HepG2 (cell line): ENCODE measurements around the gene ANKHD1. TPM values are rescaled to one million over a fixed set of nuclear protein-coding genes. Genes with fewer than 3 reads are reported as not detected.

ENCODE experiments used
- CTCF ChIP-seq: sonication (generic); formaldehyde crosslinking; IDR thresholded peaks from 2 replicates; pipeline ENCODE4 v1.5.0; 2020; ENCODE audit warnings: mild to moderate bottlenecking, missing genetic modification reagents, moderate library complexity
- IRF1 ChIP-seq: sonication (generic); formaldehyde crosslinking; IDR thresholded peaks from 2 replicates; pipeline ENCODE4 v1.4.0; 2020; ENCODE audit warnings: low read depth, mild to moderate bottlenecking, missing genetic modification reagents
- JUN ChIP-seq: sonication (generic); formaldehyde crosslinking; IDR thresholded peaks from 2 replicates; pipeline ENCODE4 v1.4.0; 2020; ENCODE audit warnings: mild to moderate bottlenecking, missing genetic modification reagents
- LCORL ChIP-seq, 2 experiments: fragments of 450-650 bp in 1 of 2; sonication (generic) in 1 of 2; formaldehyde crosslinking in 1 of 2; IDR thresholded peaks; 2 replicates each; pipeline versions ENCODE4 v1.5.0 to v1.6.1; 2017 to 2020; ENCODE audit warnings: antibody characterized with exemption in 1 of 2, missing genetic modification reagents in 1 of 2
- NR2F6 ChIP-seq, 2 experiments: IDR thresholded peaks; 2 replicates each; pipeline ENCODE4 v1.6.1; 2016; ENCODE audit warnings: antibody characterized with exemption in 1 of 2, mild to moderate bottlenecking in 1 of 2
- PHF8 ChIP-seq: sonication (generic); formaldehyde crosslinking; IDR thresholded peaks from 2 replicates; pipeline ENCODE4 v1.5.0; 2020; ENCODE audit warnings: missing genetic modification reagents
- REST ChIP-seq, 2 experiments: IDR thresholded peaks; 2 replicates each; pipeline ENCODE4 v1.6.1; 2011 to 2012; ENCODE audit warnings: low read length in 2 of 2, borderline replicate concordance in 1 of 2, low read depth in 1 of 2, mild to moderate bottlenecking in 1 of 2, moderate library complexity in 1 of 2
- SNAPC2 ChIP-seq: sonication (generic); formaldehyde crosslinking; IDR thresholded peaks from 2 replicates; pipeline ENCODE4 v1.8.1; 2022; ENCODE audit warnings: mild to moderate bottlenecking, missing genetic modification reagents
- THAP8 ChIP-seq: sonication (generic); formaldehyde crosslinking; IDR thresholded peaks from 2 replicates; pipeline ENCODE4 v1.5.1; 2020; ENCODE audit warnings: missing genetic modification reagents, mild to moderate bottlenecking, borderline replicate concordance
- ZNF3 ChIP-seq: IDR thresholded peaks from 2 replicates; pipeline ENCODE4 v1.7.0; 2017; ENCODE audit warnings: inconsistent platforms
- ZNF318 ChIP-seq: sonication (generic); formaldehyde crosslinking; IDR thresholded peaks from 2 replicates; pipeline ENCODE4 v1.4.0; 2020; ENCODE audit warnings: mild to moderate bottlenecking, missing genetic modification reagents
- ZNF552 ChIP-seq: sonication (generic); formaldehyde crosslinking; IDR thresholded peaks from 2 replicates; pipeline ENCODE4 v1.9.0; 2022; ENCODE audit warnings: missing genetic modification reagents, mild to moderate bottlenecking, borderline replicate concordance
- polyA plus RNA-seq, 8 experiments: library from polyadenylated mRNA; depleted of rRNA in 3 of 8; stranded (reverse) in 7 of 8; unstranded in 1 of 8; fragments of >200 nt; fragmentation: Illumina TruSeq in 4 of 8; extraction: Trizol in 4 of 8; gene quantifications; 2 replicates each; pipeline versions ENCODE4 v1.2.1 to v1.2.3, GENCODE V29; 2011 to 2016; ENCODE audit warnings: low read depth in 4 of 8, missing spikeins in 1 of 8, mixed read lengths in 1 of 8; ENCODE audit not compliant: insufficient read depth in 1 of 8
- total RNA-seq, 5 experiments: library from RNA; depleted of rRNA; stranded (reverse); fragments of >200 nt; fragmentation: Illumina TruSeq; extraction: Trizol; gene quantifications; 2 replicates each; pipeline ENCODE4 v1.2.3, GENCODE V29; 2016; ENCODE audit warnings: low read depth in 1 of 5

Gene ANKHD1
- total and polyA plus RNA-seq, 2 of the 13 experiments (the other 11 are each of a cell fraction or from before 2014, with no cell fraction given): 69.9 to 82.0 TPM

- no peak for TF ChIP-seq THAP8
- TF ChIP-seq CTCF (CRISPR knock-in tag): no peak
- TF ChIP-seq ZNF3 (CRISPR knock-in tag): no peak
- peak; percentile 42; the same call in 1 of the 2 replicates for TF ChIP-seq PHF8 (CRISPR knock-in tag)
- TF ChIP-seq REST (IDR thresholded peaks at IDR 0.05; ENCODE audit: borderline replicate concordance in 1 of 2, low read depth in 1 of 2, low read length in 2 of 2): peak in 1 of 2 experiments; percentile 61; a peak in 1 of 4 replicates
- no peak for TF ChIP-seq LCORL (IDR thresholded peaks at IDR 0.05)
- no peak; the same call in 1 of the 2 replicates for TF ChIP-seq LCORL (CRISPR knock-in tag; IDR thresholded peaks at IDR 0.05)
- TF ChIP-seq NR2F6 (IDR thresholded peaks at IDR 0.05): no peak
- TF ChIP-seq NR2F6 (CRISPR knock-in tag; IDR thresholded peaks at IDR 0.05): 0 out of 2 replicates have a peak, but pooled peaks have one; percentile 10
- peak; percentile 77; the same call in 1 of the 2 replicates for TF ChIP-seq ZNF318 (CRISPR knock-in tag)
- no peak for TF ChIP-seq JUN (CRISPR knock-in tag)
- TF ChIP-seq IRF1: no peak
- peak; percentile 74 for TF ChIP-seq SNAPC2
- no peak for TF ChIP-seq ZNF552 (CRISPR knock-in tag)
These were observed 145.3 kb downstream of the ANKHD1 start (continued) for GRCh38 chr5:140546851-140547507.
